Activated CD4-positive, alpha-beta T cell treated with anti-CD3 and anti-CD28 coated beads, Interleukin-2, amount 50 U/mL, for 4 hours (primary cell): Measurements from ENCODE around the gene PPM1N.

ENCODE experiments used
- DNase-seq, 2 experiments: peaks; one replicate each; pipeline ENCODE4 v3.0.0-alpha.2; 2020

Gene PPM1N

DNA sequence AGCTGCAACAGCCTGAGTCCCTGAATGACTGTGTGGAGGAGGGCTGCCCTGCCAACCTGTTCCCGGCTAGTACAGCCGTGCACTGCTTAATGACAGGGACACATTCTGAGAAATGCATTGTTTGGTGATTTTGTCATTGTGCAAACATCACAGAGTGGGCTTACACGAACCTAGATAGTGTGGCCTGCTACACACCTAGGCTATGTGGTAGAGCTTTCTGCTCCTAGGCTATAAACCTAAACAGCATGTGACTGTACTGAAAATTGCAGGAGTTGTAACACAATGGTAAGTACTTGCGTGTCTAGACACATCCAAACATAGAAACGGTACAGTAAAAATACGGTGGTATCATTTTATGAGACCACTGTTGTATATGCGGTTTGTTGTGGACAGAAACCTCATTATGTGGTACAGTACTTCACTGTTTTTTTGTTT is 44.0 kb downstream of the PPM1N start:
- DNase-seq: no peak

GRCh38 chr19:45547211-45547770 is 49.0 kb downstream of the PPM1N start:
- DNase-seq: no peak

- no peak for DNase-seq
These were observed 49.8 kb downstream of the PPM1N start for GRCh38 chr19:45547965-45548609.
